Measurements from ENCODE around the gene KIF16B.
A peak's percentile ranks its signal among the peaks of the same experiment; 100 is the strongest.
"Not testable (repeated sequence)": the region's sequence is repeated elsewhere in the genome, so short reads cannot be mapped to it uniquely, and the experiment has no call there.

KIF16B gene

DNA sequence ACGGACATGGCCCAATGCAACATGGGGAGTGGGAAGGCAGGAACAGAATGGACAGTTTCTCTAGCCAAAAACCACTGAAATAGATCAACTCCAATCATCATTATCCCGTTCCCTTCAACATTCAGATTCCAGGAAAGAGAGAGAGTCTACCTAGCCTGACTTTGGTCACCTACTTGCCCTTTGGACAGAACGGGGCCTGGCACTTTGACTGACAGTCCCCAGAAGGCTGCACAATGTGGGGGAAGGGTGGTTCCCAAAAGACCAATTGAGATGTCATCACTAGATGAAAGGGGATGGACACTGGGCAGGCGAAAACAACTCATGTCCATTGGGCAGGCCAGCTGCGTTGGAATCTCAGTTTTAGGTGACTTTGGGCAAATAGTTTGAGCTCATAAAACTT, 15.0 kb upstream of the KIF16B start:
- no peak for DNase-seq

DNA sequence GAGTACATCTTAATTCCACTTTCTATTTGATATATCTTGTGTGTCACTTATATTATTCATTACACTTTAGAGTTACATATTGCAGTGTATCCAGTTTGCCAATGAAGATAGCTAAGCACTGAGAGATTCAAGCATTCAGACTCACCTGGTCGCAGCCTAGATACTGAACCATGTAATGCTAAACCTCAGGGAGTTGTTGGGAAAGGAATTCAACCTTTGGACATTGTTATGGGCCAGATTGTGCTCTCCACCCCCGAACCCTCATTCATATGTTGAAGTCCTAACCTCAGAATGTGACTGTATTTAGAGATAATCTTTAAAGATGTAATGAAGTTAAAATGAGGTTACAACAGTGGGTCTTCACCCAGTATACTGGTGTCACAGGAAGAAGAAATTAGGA, 13.8 kb upstream of the KIF16B start:
- no peak for DNase-seq

DNA sequence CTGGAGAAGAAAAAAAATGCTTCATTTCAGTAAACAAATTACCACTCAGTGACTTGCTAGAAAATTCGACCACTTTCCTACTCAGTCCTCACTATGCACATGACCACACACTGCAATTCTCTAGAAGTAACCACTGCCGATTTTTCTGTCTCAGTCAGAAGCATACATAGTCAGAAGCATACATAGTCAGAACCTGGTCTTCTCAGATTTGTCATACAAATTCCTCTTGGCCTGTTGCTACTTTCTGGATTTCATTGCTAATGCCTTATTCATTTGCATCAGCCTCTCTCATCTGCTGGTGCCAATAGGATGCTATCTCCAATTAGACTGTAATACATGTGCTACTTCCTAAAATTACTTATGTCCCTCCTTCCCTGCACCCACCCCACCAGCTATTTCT, 10.2 kb upstream of the KIF16B start:
- DNase-seq = no peak

DNA sequence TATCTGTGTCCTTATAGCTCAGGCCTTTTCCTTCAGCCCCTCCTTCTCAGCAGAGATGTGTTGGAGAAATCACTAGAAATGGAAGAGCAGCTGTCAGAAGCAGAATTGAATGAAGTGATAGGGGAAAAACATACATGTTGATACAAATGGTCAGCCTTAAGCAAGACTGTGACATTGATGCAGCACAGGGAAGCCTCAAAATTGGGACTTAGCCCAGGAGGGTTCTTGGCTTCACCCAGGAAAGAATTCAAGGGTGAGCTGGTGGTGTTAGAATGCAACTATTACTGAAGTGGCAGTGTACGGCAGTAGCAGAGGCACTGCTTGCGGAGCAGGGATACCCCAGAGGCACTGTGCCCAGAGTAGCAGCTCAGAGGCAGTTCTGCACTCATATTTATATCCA, 8.0 kb upstream of the KIF16B start:
- no peak for DNase-seq

DNA sequence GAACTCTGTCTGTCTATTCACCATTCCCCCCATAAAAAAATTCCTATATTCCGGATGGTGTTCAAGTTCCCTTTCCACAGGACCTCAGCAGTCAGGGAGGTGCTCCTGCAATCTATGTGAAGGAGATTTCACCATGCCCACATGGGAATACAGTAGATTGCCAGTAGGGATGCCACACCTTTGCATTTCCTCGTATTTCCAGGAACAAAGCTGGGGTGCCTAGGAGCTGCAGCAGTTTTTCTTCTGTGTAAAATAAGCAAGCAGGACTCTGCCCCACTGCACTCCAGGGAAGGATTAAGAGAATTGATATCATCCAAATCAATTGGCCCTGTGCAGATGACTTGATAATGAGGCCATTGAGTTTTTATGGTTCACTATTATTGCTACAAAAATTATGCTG, 7.4 kb upstream of the KIF16B start:
- DNase-seq = no peak

DNA sequence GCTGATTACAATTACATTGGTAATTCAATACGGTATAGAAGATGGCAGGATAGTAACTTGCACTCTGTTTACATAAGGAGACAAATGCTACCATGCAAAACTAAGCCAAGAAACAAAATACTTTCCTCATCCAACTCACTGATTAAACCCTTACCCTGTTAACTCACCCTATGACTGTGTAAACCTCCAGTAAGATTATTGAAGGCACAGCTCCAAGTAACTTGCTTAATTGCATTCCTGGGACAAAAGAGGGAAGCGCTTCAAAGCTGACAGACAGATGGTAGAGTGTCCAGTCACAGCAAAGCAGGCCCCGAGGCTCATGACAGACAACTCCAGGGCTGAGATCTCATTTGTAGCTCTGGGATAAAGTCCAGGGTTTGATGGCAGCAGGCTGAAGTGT, 6.9 kb upstream of the KIF16B start:
- no peak for DNase-seq

DNA sequence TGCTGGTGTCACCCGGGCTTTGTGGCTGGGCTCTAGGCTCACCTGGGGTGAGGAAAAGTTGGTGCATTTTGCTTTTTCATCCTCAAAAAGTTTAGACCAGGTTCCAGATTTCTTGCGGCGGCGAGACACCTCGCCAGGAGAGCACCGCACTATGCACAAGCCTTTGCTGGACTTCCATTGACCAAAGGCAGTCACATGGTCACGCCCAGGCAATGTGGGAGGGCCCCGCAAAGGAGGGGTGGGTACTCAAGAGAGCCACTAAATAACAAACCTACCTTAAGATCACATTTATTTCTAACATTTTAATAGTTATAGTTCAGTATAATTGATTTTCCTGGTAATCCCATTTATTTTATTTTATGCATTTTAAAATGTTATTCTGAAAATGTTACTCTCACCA, 3.0 kb upstream of the KIF16B start:
- no peak for DNase-seq

DNA sequence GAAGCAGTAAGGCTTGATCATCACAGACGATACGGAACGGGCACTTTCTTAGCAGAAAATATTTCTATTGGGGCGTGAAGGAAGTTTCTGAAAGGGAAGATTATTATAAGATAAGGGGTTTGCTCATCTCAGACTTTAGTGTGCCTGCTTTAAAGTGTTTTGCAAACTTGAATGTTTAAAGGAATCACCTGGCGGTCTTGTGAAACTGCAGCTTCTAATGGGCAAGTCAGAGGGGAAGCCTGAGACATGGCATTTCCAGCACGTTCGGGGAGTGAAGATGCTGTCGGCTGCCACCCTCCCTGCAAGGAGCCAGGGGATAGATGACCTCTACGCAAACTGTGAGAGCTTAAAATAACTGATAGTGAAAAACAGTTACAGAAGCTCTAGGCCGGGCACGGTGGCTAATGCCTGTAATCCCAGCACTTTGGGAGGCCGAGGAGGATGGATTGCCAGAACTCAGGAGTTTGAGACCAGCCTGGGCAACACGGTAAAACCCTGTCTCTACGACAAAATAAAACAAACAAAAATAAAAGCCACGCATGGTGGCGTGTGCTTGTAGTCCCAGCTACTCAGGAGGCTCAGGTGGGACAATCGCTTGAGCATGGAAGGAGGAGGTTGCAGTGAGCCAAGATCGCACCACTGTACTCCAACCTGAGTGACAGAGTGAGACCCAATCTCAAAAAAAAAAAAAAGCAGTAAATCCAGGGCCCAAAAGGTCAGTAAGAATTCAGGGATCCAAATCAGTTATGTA, 2.3 kb upstream of the KIF16B start:
- DNase-seq = no peak

DNA sequence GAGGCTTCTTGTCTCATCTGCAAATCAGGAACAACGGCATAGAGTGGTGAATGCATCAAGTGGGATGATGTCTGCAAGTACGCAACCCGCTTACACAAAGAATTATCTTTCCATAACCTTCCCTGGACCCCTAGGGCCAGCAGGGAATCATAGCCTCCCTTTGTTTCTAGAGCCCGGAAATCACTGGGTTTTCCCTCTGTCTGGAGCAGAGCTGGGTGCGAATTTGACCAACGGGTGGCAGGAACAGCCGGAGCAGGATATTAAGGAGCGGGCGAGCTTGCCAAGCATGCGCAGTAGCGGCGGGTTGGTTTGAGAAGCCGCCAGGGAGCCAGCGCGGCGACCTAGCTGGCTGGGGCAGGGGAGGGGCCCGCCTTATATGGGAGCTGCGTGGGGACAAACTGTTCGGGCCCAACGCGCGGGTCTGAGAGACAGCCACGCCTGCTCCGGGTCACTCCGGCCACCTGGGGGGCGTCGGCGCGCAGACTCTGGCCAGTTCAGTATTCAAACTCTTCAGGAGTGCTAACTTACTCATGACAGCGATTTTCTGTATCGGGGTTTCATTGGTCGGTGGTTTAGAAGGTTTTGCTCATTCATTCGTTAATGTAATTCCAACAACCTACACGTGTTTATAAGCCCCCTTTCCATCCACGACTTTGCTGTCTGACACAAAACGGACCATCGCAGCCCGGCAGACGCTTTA, 1.6 kb upstream of the KIF16B start:
- peak; percentile 70 to 87 for DNase-seq

DNA sequence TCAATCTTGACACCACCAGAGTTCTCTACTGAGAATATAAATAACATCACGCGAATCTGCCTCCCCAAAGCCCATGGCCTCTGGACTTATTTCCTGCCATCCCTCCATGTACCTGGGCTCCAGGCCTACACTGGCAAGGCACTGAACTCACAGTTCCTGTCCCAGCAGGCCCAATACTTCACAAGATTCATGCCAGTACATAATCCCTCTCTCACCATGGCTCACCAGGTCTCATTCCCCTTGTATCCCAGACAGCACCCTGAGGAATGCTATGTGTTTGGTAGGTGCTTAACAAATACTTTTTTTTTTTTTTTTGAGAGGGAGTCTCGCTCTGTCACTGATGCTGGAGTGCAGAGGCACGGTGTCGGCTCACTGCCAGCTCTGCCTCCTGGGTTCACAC, 1.9 kb downstream of the KIF16B start:
- no peak for DNase-seq

DNA sequence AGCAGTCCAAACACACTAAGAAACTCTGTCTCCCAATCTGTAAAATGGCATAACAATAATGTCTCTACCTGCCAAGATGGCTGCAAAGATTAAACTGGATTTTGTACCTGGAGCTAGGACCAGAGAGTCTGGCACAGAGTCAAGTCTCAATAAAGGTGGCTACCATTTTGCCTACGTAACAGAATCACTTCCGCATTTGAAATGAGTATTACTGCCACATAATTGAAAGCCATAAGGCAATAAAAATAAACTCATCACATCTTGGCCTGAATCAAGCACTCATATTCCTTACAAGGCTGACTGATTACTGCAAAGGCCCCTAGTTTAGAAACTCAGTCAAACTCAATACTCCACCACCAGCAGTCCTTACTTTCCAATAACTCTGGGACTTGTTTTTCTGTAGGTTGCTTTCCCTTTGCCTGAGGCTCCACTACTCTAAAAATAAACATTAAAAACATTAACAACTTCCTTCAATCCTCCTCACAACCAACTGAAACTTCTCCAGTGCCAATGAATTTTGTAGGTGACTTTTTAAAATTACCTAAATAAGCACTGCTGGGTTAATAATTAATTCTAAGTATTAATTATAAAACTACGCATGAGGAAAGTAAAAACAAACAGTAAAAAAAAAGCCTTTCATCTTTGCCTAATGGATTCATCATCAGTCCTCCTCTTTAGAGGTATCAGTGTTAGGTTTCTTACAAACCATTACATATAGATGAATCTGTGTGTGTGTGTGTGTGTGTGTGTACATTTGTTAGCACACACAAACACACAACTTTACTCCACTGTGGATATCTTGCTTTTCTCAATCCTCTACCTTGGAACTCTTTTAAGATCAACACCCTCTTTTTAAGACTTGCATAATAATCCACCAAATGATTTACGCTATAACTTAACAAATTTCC, 3.7 kb downstream of the KIF16B start:
- no peak for DNase-seq

DNA sequence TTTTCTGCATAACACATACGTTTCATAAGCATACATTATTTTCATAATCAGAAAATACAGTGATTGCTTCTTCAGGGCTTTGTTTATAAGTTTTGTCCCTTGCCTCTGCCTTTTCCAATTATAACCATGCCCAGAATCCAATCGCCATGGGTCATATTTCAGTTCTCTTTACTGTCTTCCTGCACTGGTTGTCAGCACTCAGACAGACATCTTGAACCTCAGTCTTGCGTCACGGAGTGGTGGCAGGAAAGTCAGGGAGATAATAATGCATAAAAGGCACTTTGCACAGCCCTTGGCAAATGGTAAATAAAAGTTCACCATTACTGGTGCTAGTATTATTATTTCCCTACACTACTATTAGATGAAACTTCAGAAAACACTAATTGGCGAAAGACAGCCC, 7.2 kb downstream of the KIF16B start:
- DNase-seq = no peak

DNA sequence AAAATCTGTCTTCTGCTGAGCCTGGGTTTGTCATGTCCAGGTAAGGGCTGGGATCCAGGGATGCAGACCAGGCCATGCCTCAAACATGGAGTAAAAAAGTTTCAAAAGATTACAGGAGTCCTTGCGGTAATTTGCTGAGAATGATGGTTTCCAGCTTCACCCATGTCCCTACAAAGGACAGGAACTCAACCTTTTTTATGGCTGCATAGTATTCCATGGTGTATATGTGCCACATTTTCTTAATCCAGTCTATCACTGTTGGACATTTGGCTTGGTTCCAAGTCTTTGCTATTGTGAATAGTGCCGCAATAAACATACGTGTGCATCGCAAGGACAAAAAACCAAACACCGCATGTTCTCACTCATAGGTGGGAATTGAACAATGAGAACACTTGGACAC, 9.2 kb downstream of the KIF16B start:
- DNase-seq = not testable (repeated sequence)

DNA sequence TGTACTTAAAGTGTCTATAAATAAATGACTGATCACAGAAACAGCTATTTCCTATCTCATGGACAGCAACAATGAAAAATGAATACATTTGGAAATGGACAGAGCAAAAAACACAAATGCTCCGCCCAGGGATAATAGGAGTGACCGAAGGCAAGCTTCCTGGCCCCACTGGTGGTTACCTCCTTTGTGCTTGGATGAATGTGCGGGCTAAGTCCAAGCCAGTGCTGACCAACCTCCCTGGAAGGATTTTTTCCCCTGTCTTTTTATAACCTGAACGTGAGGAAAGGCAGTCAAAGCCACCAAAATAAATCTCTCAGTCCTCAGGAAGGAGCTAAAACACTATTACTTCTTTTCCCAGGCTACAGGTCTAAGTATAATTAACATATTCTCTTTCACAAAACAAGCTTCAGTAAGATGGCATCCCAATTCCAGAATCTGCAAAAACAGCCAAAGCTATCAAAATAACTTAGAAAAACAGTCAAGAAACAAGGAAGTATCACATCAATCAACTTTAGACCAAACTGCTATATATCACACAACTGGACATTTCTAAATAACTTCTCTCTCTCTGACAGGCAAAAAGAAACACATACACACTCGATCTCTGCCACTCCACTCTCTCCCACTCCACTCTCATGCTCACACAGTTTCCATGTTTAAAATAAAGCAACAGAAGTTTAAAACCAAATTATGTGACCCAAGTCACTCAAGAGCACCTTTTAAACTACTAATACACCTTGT, 10.0 kb downstream of the KIF16B start:
- no peak for DNase-seq

DNA sequence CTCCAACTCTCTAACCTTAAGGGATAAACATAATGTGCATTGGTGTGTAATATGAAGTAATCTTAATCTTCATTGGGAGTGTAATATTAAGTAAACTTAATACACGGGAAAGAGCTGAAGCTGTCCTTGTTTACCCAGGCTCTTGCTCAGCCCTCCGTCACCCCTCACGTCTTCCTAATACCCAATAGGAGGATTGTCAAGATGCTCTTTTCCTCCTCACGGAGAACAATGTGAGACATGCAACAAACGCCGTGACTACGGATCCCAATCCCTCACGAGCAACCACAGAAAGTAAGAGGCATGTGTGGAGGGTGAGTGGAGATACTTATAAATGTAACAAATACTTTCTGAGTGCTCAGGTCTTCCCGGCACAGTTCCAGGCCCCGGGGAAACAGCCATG, 11.0 kb downstream of the KIF16B start:
- DNase-seq = no peak

DNA sequence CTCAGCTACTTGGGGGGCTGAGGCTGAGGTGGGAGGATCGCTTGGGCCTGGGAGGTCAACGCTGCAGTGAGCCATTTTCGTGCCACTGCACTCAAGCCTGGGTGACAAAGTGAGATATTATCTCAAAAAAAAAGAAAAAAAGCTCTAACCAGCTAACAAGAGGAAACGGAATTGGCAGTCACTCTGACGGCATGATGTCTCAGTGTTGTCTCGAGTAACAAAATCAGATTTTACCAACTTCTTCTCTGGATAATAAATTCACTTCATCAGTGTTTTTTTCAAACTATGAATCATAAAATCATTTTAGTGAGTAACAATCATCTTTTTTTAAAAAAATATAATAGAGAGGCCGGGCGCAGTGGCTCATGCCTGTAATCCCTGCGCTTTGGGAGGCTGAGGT, 12.6 kb downstream of the KIF16B start:
- no peak for DNase-seq

DNA sequence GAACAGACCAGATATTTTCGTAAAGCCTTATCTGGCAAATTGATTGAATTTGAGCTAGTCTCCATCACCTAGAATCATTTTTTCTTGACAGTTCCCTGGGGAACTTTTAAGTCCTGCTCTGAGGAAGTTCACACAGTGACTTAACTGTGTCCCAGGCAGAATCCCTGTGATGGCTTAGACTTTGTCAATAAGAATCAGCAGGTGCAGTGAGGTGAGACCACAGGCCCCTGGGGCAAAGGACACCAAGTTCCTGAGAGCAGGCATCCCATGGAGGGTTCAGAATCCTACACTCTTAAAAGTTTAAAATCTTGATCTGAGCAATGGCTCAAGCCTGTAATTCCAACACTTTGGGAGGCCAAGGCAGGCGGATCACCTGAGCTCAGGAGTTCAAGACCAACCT, 13.0 kb downstream of the KIF16B start:
- no peak for DNase-seq

DNA sequence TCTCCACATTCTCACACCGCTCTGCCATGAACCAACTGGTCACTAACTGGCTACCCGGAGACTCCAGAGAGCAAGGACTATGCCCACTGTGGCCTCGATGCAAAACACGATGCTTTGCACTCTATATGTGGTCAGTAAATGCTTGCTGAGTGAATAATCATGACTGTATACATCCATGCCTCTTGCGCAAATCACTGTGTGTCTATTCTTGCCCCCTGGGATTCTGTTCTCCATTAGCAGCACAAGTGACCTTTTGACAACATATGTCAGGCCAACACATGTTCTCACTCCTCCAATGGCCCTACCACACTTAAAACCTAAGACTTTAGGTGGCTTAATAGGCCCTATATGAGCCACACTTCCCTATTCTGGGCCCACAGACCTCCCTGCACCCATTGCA, 16.9 kb downstream of the KIF16B start:
- DNase-seq = no peak

DNA sequence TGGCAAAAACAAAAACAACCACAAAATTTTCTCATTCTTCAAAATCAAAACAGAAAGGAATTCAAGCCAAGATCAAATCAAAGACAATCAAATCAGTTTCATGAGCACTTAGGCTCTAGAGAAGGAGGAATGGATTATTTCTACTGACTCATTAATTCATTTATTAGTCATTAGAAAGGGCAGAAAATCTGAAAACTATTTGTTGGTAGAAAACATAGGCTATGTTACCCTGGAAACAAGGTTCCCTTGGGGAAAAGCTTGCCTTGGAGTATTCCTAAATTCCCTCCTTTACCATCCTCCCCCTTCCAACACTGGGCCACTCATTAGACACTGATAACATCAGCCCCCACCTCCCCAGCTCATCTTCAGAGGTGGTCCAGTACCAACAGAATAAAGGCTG, 17.5 kb downstream of the KIF16B start:
- no peak for DNase-seq

DNA sequence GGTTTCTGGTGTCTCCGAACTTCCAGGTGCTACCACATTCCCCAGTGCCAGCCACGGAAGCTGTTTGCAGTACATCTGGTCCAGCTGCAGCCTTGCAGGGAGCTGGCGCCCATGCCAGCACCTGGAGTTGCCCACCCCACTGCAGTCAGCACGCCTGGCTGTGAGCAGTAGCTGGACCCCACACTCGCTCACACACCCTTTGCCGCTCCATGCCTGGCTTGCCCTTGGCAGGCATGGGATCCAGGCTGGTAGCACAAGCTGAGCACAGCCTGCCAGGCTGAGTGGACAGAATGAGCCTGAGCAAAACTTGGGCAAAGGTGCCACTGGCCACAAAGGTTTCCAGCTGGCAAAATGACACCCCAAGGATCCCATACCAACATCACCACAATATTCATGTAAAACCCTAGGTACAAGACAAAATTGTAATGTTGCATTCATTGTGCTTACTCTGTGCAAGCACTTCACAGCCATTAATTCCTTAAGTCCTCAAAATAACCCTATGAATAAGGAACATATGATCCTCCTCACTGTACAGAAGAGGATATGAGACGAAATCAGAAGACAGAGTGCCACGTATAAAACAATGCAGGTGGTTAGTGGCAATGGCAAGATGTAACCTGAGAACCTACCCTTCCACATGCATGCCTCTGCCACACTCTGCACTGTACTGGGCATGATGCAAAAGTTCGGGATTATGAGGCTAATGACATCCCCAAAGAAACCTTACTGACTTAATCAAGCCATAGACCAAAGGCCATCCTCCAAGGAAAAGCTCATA, 18.3 kb downstream of the KIF16B start:
- no peak for DNase-seq

DNA sequence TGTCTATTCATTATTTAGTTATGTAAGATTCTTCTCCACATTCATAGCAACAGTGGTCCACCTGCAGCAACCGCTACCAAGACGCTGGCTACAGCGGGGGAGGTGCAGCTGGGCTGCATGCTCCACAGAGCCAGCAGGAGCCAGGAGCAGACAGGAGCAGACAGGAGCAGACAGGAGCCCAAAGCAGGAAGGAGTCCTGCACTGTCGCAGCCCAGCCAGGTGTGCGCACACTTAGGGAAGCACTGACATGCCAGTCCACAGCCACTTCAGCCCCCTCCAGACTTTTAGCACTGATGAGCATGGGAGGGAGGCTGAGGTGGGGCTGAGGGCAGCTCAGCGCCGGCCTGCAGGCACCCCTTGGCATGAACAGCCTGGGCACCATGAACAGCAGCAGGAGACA, 19.6 kb downstream of the KIF16B start:
- no peak for DNase-seq

DNA sequence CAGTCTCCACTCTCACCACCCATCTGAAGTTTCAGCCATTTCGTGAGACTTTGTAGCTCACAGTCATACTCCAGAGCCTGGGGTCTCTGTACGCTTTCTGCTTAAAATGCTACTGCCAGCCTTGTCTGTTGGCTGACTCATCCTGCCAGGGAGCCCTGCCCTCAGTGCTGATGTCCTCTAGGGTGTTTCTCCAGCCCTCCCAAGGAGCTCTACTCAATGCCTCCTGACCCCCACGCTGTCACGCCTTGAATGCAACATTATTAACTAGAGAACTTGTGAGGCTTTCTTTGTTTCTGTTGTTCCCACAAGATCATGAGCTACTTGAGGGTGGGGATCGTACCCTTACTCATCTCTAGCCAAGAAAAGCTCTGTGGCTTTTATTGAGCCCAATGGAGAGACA, 20.1 kb downstream of the KIF16B start:
- DNase-seq = no peak
